Astrocyte of the spinal cord (primary cell): ENCODE results near the gene CARHSP1.
A peak's percentile ranks its signal among the peaks of the same experiment; 100 is the strongest.

ENCODE experiments used
- DNase-seq: peaks from one replicate; pipeline ENCODE4 v3.0.0; 2011; ENCODE audit warnings: low read depth, low spot score
- H3K4me3 ChIP-seq: 2 replicates; pipeline ENCODE4 v1.5.1; 2011; ENCODE audit warnings: low read depth, mild to moderate bottlenecking, low read length, moderate library complexity
- in situ Hi-C: cut with HindIII; loops from 2 replicates; pipeline ENCODE4 v1.10.0; 2017; ENCODE audit warnings: low sequenced_read_pairs
- TF ChIP-seq, protein P1 (sequence below): IDR thresholded peaks from 2 replicates; pipeline ENCODE4 v1.5.1; 2012; ENCODE audit warnings: low read depth, mild to moderate bottlenecking, low read length, inconsistent platforms

The CARHSP1 gene

DNA sequence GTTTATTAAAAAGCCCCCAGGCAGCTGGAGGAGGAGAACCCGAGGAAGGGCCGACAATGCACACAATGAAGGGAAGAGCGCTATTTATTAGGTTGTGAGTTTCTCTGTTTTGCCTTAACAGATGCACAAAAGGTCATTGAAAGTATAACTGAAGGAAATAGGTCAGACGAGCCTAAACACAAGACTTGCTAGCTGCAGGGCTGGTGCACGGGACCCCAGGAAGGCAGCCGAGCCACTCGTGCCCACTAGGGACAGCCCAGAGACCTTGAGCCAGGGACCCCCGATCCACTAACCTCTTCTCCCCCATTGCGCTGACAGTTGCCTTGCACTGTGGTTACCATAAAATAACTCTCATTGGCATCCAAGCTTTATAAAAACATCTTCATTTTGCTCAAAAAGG lies 24.6 kb upstream of the CARHSP1 start:
- in situ Hi-C loops: no loop called here
- DNase-seq: no peak
- TF ChIP-seq, protein P1, sequence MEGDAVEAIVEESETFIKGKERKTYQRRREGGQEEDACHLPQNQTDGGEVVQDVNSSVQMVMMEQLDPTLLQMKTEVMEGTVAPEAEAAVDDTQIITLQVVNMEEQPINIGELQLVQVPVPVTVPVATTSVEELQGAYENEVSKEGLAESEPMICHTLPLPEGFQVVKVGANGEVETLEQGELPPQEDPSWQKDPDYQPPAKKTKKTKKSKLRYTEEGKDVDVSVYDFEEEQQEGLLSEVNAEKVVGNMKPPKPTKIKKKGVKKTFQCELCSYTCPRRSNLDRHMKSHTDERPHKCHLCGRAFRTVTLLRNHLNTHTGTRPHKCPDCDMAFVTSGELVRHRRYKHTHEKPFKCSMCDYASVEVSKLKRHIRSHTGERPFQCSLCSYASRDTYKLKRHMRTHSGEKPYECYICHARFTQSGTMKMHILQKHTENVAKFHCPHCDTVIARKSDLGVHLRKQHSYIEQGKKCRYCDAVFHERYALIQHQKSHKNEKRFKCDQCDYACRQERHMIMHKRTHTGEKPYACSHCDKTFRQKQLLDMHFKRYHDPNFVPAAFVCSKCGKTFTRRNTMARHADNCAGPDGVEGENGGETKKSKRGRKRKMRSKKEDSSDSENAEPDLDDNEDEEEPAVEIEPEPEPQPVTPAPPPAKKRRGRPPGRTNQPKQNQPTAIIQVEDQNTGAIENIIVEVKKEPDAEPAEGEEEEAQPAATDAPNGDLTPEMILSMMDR: no peak

DNA sequence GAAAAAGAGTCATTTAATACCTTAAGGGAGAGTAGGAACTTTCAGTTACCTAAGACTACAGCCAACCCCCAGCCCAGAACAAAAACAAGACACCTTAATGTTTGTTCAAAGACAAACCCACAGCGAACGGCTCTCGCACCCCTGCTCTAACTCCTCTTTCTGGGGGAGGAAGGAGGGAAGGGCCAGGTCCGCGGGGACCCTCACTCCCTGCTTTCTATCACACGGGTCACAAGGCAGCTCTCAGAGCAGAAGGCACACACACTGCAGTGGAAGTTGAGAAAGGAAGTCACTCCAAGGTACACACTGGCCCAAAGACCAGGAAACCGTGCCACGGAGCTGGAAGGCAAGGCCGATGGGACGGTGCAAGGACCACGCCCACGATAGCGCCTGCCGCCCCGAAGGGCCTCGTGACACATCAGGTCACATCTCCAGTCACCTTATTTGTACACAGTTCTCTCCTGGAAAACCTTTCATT lies 23.3 kb upstream of the CARHSP1 start:
- no peak overlapping the region for H3K4me3 ChIP-seq
- in situ Hi-C loops: no loop called here
- DNase-seq: no peak
- TF ChIP-seq, protein P1: no peak

More for the DNA sequence above, 24.6 kb upstream of the CARHSP1 start:
- no peak overlapping the region for H3K4me3 ChIP-seq

DNA sequence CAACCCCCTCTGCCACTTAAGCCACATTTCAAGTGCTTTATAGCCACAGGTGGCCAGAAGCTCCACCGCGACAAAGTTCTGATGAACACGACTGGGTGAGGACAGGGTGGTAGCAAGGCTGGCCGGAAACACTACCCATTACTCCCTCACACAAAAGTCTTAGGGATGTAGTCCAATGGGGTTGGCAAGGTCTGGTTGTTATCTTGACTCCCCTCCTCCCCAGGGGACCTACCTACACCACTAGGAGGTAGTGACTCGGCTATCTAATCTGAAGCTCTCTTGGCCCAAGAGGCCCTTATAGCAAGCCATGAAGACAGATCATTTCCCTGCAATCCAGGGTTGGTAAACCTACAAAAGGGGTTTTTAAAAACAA lies 21.7 kb upstream of the CARHSP1 start:
- TF ChIP-seq, protein P1: no peak
- no peak overlapping the region for H3K4me3 ChIP-seq
- DNase-seq: no peak
- in situ Hi-C loops: no loop called here

DNA sequence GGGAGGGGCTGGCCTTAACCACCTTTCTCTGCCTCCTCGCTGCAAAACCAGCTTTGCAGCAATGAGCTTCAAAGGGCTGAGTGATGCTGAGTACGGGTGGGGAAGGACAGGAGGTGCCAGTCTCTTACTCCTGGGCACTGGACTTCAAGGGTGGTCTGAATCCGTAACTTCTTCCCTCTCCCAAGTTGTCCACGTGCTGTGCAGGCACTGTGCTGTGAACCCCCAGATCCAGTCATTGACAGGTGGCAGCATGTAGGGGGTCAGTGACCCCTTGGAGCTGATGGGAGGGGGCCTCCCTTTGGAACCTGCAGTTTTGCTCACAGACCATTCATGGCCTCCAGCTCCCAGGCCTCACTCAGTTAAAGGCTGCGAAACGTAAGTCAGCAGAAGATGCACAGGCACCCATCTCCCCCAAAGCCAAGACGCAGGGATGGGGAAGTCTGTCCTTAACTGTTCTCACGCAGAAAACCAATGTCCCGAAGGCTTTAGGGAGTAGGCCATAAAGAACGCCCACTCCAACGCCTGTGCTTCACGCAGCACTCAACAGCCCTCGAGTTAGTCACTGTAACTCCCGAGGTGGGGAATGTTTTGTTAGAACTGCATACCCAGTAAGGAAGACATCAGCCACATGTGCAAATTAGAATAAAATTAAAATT lies 21.2 kb upstream of the CARHSP1 start:
- in situ Hi-C loops: no loop called here
- H3K4me3 ChIP-seq: no peak overlapping the region
- no peak for DNase-seq
- TF ChIP-seq, protein P1: no peak

DNA sequence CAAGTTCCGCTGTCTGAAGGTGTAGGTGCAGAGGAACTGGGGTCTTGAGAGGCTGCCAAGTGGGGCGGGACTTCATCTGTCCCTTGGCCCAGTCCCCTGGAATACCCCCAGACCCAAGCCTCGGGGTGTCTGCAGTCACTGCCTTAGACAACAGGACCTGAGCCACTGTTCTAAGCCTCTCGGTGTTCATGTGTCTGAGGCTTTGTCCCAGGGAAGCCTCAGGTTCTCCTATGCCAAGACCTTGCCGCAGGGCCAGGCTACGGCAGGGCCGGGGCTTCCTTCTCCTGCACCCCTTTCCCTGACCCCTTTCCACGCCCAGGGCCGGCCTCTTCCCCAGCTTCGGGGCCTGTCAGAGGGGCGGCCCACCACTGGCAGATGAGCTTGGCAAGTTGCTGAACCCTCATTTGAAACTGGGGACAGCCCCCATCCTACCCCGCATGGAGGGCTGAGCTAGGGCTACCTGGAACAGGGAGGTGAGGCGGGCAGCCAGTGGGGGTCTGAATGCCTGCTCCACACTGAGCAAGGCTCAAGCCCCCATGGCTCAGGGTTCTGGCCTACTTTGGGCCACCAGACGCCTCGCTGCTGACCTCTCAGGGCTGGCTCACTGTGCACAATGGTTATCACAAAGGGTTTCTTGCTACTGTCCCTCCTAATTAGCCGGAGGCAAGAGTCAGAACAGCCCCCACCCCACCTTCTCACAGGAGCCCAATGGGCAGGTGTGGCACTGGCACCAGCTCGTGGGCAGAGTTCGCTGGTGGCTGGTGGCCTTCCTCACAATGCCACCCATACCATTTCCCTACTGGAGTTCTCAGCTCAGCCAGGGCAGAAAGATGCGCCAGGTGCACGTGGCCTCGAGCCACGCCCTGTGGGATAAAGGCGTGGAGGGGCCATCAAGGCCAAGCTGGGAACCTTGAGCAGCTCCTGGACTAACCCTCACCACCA lies 20.4 kb upstream of the CARHSP1 start:
- TF ChIP-seq, protein P1: no peak
- no peak for DNase-seq
- no peak overlapping the region for H3K4me3 ChIP-seq
- in situ Hi-C loops: no loop called here

DNA sequence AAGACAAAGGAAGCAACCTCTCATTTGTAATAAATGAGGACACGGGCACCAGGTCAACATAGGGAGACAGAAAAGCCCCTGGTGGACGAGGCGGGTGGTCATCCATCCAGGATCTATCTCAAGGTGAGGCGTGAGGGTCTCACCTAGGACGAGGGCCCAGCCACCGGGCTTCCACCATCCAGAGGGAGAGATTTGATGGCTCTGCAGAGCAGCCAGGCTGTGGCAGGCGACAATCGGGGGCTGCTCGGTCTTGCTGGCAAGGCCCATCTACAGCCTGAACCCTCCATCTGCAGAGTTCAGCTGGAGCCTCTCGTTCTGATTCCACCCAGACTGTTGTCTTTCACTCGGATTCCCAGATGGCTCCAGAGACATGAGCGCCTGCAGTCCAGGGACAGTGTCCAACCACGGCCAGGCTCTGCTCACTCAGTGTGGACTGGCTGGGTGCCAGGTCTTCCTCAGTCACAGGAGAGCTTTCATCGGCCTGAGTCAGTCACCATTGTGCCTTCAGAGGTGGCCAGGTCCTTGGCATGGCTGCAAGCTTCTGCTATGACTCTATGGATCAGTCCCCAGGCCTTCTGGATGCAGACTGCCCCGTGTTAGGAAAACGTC lies 19.2 kb upstream of the CARHSP1 start:
- DNase-seq: peak; percentile 42
- TF ChIP-seq, protein P1: no peak
- in situ Hi-C loops: no loop called here
- no peak overlapping the region for H3K4me3 ChIP-seq
